PC-9 (cell line): ENCODE results near the gene GPER1. TPM values are rescaled to one million over a fixed set of nuclear protein-coding genes. Genes with fewer than 3 reads are reported as not detected.

Experiments
- BruUV-seq: library from RNA; stranded (reverse); fragments of 400-500 nt; replicated peaks from 2 replicates; lab custom pipeline; 2021; lab: Mats Ljungman, UMichigan
- CTCF ChIA-PET: fragments of 300-600 bp; sonication (Branson Sonifier 250); formaldehyde crosslinking; loops from one replicate; lab custom pipeline; 2022; ENCODE audit warnings: antibody characterized with exemption; lab: Charles Lee
- POLR2A ChIA-PET: fragments of 300-600 bp; sonication (Branson Sonifier 250); formaldehyde crosslinking; loops from one replicate; lab custom pipeline; 2022; ENCODE audit warnings: antibody characterized with exemption; ENCODE audit not compliant: unreplicated experiment; lab: Charles Lee
- DNase-seq, 2 experiments: peaks; one replicate each; pipeline versions ENCODE4 v3.0.0 to v3.0.0-alpha.2; 2015 to 2022; ENCODE audit warnings: mixed read lengths in 1 of 2
- H2AFZ ChIP-seq: fragments of 200-600 bp; sonication (generic); 2 replicates; pipeline ENCODE4 v1.8.1; 2017; ENCODE audit warnings: antibody characterized with exemption
- H3F3A ChIP-seq: fragments of 200-600 bp; sonication (generic); 2 replicates; pipeline ENCODE4 v1.8.1; 2017; ENCODE audit warnings: antibody characterized with exemption, mild to moderate bottlenecking, low read depth; ENCODE audit not compliant: insufficient read depth
- H3K27ac ChIP-seq: fragments of 200-600 bp; sonication (generic); 2 replicates; pipeline ENCODE4 v1.6.1; 2016; ENCODE audit warnings: mixed run types
- H3K27me3 ChIP-seq: fragments of 200-600 bp; sonication (generic); 2 replicates; pipeline ENCODE4 v1.6.1; 2016; ENCODE audit warnings: low read depth, mixed run types; ENCODE audit not compliant: insufficient read depth
- H3K36me3 ChIP-seq: fragments of 200-600 bp; sonication (generic); 2 replicates; pipeline ENCODE4 v1.6.1; 2016; ENCODE audit warnings: low read depth, mixed run types
- H3K4me1 ChIP-seq: fragments of 200-600 bp; sonication (generic); replicated peaks from 2 replicates; pipeline ENCODE4 v1.6.1; 2016; ENCODE audit warnings: mixed run types; ENCODE audit not compliant: insufficient read depth
- H3K4me2 ChIP-seq: fragments of 200-600 bp; sonication (generic); 2 replicates; pipeline ENCODE4 v1.6.1; 2017; ENCODE audit warnings: mixed run types
- H3K4me3 ChIP-seq: fragments of 200-600 bp; sonication (generic); 2 replicates; pipeline ENCODE4 v1.6.1; 2016; ENCODE audit warnings: mixed run types
- H3K79me2 ChIP-seq: fragments of 200-600 bp; sonication (generic); 2 replicates; pipeline ENCODE4 v1.6.1; 2017; ENCODE audit warnings: low read depth, mixed run types
- H3K9me2 ChIP-seq: fragments of 200-600 bp; sonication (generic); 2 replicates; pipeline ENCODE4 v1.8.1; 2017; ENCODE audit warnings: mild to moderate bottlenecking; ENCODE audit not compliant: insufficient read depth
- H3K9me3 ChIP-seq: fragments of 200-600 bp; sonication (generic); 2 replicates; pipeline ENCODE4 v1.8.1; 2016; ENCODE audit warnings: low read depth; ENCODE audit not compliant: insufficient read depth
- H4K20me1 ChIP-seq: fragments of 200-600 bp; sonication (generic); 2 replicates; pipeline ENCODE4 v1.8.1; 2017; ENCODE audit not compliant: insufficient read depth
- CTCF ChIP-seq: fragments of 200-600 bp; sonication (generic); conservative IDR thresholded peaks from 2 replicates; pipeline ENCODE4 v1.6.1; 2017; ENCODE audit warnings: mixed run types, antibody characterized with exemption, mild to moderate bottlenecking, moderate library complexity
- EZH2 ChIP-seq: fragments of 200-600 bp; sonication (generic); IDR thresholded peaks from 2 replicates; pipeline ENCODE4 v1.8.0; 2017; ENCODE audit warnings: antibody characterized with exemption, low read depth
- intact Hi-C: fragments of 100-400 bp; cut with micrococcal nuclease; formaldehyde crosslinking; loops from one replicate; pipeline ENCODE4 v1.10.0; 2022; ENCODE audit not compliant: unreplicated experiment
- total RNA-seq: library from RNA; stranded (reverse); gene quantifications from 2 replicates; pipeline ENCODE4 v1.2.3, GENCODE V29; 2021

Gene GPER1
- total RNA-seq, 1 experiment from 2014 or later = 0.37 TPM

GRCh38 chr7:1100834-1101562, 13.1 kb downstream of the GPER1 start:
- H4K20me1 ChIP-seq = peaks cover 48% of the 10 kb centered on the region
- H3K79me2 ChIP-seq = peaks cover 8% of the 10 kb centered on the region; the same call in 1 of the 2 replicates
- H3K4me3 ChIP-seq = no peak overlapping the region
- POLR2A ChIA-PET = no interaction called here
- no peaks in the 10 kb centered on the region for H3K4me1 ChIP-seq
- intact Hi-C loops = no loop called here
- H3K4me2 ChIP-seq = no peak overlapping the region
- no peak overlapping the region for H3K27ac ChIP-seq
- DNase-seq = no peak
- BruUV-seq = no TSS peak
- no peaks in the 10 kb centered on the region for H3K9me3 ChIP-seq
- H3K36me3 ChIP-seq = no peaks in the 10 kb centered on the region
- no peak overlapping the region for H2AFZ ChIP-seq
- CTCF ChIA-PET = no interaction called here
- no peaks in the 10 kb centered on the region for H3F3A ChIP-seq
- no peaks in the 10 kb centered on the region for H3K9me2 ChIP-seq
- TF ChIP-seq EZH2 = no peak
- no peak for TF ChIP-seq CTCF
- H3K27me3 ChIP-seq = no peaks in the 10 kb centered on the region

DNA sequence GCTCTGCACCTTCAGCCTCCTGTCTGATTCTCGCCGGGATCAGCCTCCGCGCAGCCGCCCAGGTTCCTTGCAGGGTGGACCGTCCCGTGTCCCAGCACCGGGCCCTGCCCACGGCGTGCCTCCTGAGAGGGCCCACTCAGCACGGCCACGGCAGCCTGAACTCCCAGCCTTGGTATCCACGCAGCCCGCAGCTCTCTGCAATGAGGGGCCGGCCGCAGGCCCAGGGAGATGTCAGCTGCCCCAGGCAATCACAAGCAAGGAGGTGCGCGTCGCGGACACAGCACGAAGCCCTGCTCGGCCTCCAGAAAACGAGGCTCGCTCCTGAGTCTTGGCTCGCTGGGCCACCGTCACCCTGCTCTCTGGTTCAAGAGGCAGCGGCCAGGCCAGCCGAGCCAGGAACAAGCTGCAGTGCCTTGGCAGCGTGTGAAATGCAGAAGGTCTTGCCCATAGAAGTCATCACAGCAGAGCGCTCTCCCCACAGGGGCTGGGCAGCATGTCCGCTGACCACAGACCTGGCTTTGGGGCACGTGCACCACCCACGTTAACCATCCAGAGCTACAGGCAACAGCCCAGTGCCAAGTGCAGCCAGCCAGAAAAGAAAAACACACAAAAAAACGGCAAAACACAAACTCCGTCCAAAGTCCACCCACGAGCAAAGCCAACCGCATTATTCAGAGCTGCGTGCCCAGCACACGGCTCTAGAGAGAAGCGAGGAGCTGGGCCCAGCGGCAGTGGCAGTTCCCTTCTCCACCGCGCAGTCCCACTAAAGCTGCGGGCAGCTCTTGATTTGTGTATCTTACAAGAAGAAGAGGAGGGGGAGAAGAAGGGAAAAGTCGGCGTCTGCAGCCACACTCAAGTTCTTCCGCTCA, 13.9 kb downstream of the GPER1 start:
- no peak overlapping the region for H3K4me2 ChIP-seq
- ChIA-PET CTCF (no interaction called here), POLR2A (no interaction called here)
- no peak overlapping the region for H3K4me3 ChIP-seq
- H3K36me3 ChIP-seq = no peaks in the 10 kb centered on the region
- H3K27me3 ChIP-seq = no peaks in the 10 kb centered on the region
- H3K9me2 ChIP-seq = no peaks in the 10 kb centered on the region
- peaks cover 43% of the 10 kb centered on the region for H4K20me1 ChIP-seq
- no peaks in the 10 kb centered on the region for H3K9me3 ChIP-seq
- TF ChIP-seq CTCF = no peak
- TF ChIP-seq EZH2 = no peak
- H3F3A ChIP-seq = no peaks in the 10 kb centered on the region
- H3K79me2 ChIP-seq = peaks cover 7% of the 10 kb centered on the region; the same call in 1 of the 2 replicates
- intact Hi-C loops = no loop called here
- DNase-seq = no peak
- H3K4me1 ChIP-seq = no peaks in the 10 kb centered on the region
- no peak overlapping the region for H2AFZ ChIP-seq
- no TSS peak for BruUV-seq
- no peak overlapping the region for H3K27ac ChIP-seq

- Histone ChIP-seq H2AFZ (no peak overlapping the region), H3K9me2 (no peaks in the 10 kb centered on the region), H3K4me3 (no peak overlapping the region), H3F3A (no peaks in the 10 kb centered on the region), H3K36me3 (no peaks in the 10 kb centered on the region), H3K79me2 (peaks cover 2% of the 10 kb centered on the region; the same call in 1 of the 2 replicates), H3K27ac (no peak overlapping the region), H4K20me1 (peaks cover 36% of the 10 kb centered on the region), H3K9me3 (no peaks in the 10 kb centered on the region), H3K4me1 (no peaks in the 10 kb centered on the region), H3K27me3 (no peaks in the 10 kb centered on the region), H3K4me2 (no peak overlapping the region)
- TF ChIP-seq EZH2 (no peak), CTCF (no peak)
- no peak for DNase-seq
- ChIA-PET POLR2A (no interaction called here), CTCF (no interaction called here)
- intact Hi-C loops = no loop called here
- BruUV-seq = no TSS peak
These were observed 15.3 kb downstream of the GPER1 start for GRCh38 chr7:1103009-1103788.
